ENCODE data around the gene NRG2.

DNA sequence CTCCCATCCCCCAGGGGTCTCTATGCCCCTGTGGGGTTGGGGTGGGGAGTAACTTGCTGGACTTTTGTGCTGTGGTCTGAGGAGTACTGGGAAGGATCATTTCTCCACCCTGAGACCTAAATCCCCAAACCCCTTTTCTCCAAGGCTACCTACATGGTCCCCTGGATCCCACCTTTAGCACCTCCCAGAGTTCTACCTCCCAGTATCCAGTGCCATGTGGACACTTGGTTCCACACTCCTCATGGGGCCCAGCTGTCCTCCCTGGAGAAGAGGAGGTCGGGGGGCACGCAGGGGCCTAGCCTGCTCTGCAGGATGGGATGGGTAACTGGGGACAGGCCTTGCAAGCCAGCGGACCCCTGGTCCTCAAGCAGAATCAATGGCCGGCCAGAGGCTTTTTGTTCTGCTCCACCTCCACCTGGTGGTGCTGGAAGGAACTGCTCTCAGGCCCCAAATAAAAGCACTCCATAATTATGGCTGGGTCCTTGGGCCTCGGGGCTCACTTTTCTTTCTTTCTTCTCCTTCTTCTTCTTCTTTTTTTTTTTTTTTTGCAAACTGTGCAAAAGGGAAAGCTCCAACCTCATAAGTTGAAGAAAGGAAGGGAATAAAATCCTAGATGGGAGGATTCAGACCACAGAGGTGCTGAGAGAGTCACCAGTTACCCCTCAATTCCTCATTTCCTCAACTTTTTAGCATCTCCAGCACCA is 179.1 kb downstream of the NRG2 start:
- TF ChIP-seq, protein P1, sequence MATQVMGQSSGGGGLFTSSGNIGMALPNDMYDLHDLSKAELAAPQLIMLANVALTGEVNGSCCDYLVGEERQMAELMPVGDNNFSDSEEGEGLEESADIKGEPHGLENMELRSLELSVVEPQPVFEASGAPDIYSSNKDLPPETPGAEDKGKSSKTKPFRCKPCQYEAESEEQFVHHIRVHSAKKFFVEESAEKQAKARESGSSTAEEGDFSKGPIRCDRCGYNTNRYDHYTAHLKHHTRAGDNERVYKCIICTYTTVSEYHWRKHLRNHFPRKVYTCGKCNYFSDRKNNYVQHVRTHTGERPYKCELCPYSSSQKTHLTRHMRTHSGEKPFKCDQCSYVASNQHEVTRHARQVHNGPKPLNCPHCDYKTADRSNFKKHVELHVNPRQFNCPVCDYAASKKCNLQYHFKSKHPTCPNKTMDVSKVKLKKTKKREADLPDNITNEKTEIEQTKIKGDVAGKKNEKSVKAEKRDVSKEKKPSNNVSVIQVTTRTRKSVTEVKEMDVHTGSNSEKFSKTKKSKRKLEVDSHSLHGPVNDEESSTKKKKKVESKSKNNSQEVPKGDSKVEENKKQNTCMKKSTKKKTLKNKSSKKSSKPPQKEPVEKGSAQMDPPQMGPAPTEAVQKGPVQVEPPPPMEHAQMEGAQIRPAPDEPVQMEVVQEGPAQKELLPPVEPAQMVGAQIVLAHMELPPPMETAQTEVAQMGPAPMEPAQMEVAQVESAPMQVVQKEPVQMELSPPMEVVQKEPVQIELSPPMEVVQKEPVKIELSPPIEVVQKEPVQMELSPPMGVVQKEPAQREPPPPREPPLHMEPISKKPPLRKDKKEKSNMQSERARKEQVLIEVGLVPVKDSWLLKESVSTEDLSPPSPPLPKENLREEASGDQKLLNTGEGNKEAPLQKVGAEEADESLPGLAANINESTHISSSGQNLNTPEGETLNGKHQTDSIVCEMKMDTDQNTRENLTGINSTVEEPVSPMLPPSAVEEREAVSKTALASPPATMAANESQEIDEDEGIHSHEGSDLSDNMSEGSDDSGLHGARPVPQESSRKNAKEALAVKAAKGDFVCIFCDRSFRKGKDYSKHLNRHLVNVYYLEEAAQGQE (IDR thresholded peaks at IDR 0.05; ENCODE audit: insufficient replicate concordance, low read depth), result no peak
- no peak for TF ChIP-seq CTCF (IDR thresholded peaks at IDR 0.05; ENCODE audit: insufficient read depth, low read length)

All from HL-60 (cell line).